GM12892 (cell line): Measurements from ENCODE around the gene RAB36.

Experiments
- POLR2A ChIP-seq: IDR thresholded peaks from 2 replicates; pipeline ENCODE4 v1.6.1; 2011; ENCODE audit warnings: low read depth, low read length, control low read depth
- POLR2AphosphoS5 ChIP-seq: IDR thresholded peaks from 2 replicates; pipeline ENCODE4 v1.6.1; 2011; ENCODE audit warnings: low read depth, low read length, control low read depth
- TAF1 ChIP-seq: IDR thresholded peaks from 2 replicates; pipeline ENCODE4 v1.6.1; 2011; ENCODE audit warnings: low read depth, mild to moderate bottlenecking, control low read depth, low read length, borderline replicate concordance

DNA sequence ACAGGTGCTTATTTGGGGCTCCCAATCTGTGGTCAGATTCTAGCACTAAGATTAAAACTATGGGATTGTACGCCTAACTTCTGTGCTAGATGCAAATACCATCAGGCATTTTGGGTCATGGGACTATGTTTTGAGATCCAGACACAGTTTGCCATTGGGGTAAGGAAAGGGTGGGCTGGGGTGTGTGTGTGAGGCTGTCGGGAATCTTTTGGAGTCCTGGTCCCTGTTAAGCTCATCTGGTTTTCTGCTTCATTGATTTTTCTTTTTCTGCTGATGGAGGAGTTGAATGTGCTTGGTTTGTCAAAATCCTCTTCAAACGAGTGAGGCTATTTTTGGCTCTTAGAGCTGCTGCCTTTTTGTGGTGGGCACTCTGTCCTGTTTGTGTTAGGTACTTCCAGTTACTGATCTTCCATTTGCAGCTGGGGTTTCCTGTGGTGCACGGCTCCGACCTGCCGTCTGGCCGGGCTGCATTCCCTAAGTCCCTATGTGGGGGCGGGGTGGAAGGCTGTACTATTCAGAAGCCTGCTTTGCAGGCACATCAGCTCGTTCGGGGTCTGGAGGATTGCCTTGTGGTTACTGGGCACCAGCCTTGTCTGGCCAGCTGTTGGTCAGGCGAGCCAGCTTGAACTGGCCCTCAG is 37.9 kb downstream of the RAB36 start:
- TF ChIP-seq POLR2AphosphoS5 (no peak), POLR2A (no peak), TAF1 (no peak)
